B cell (primary cell): ENCODE measurements around the gene CPPED1. TPM values are rescaled to one million over a fixed set of nuclear protein-coding genes. Genes with fewer than 3 reads are reported as not detected.

Source experiments
- ATAC-seq: fragments of 200-7000 bp; cut with Tn5 transposase; one replicate; pipeline ENCODE4 v1.10.0; 2021; ENCODE audit warnings: low read depth, mild to moderate bottlenecking, moderate number of reproducible peaks, moderate library complexity
- CTCF ChIA-PET: fragments of 350-600 bp; sonication (Branson Sonifier 250); formaldehyde crosslinking; loops from one replicate; lab custom pipeline; 2021; ENCODE audit warnings: antibody characterized with exemption, inconsistent platforms; lab: Charles Lee
- POLR2A ChIA-PET: fragments of 350-600 bp; sonication (Branson Sonifier 250); formaldehyde crosslinking; loops from one replicate; lab custom pipeline; 2021; ENCODE audit warnings: antibody characterized with exemption; lab: Charles Lee
- DNase-seq: peaks from one replicate; pipeline ENCODE4 v3.0.0; 2013
- H2AFZ ChIP-seq: 2 replicates; pipeline ENCODE4 v1.6.1; 2012; ENCODE audit warnings: mild to moderate bottlenecking, low read depth, low read length; ENCODE audit not compliant: insufficient read depth, poor library complexity, severe bottlenecking
- H3K27ac ChIP-seq, 2 donors: 1 replicate in 1 of 2; 2 replicates in 1 of 2; pipeline ENCODE4 v1.5.1; 2012 to 2013; ENCODE audit warnings: low read length in 2 of 2, mild to moderate bottlenecking in 2 of 2, moderate library complexity in 1 of 2
- H3K27me3 ChIP-seq, 4 experiments: fragments of 200-600 bp in 1 of 4; sonication (generic) in 1 of 4; replicated peaks in 1 of 4; 1 replicate in 2 of 4; 2 replicates in 2 of 4; pipeline versions ENCODE4 v1.6.1 to v1.7.0; 2013 to 2016; ENCODE audit warnings: low read length in 3 of 4, mild to moderate bottlenecking in 2 of 4, mixed read lengths in 1 of 4, moderate library complexity in 1 of 4; ENCODE audit not compliant: insufficient read depth in 4 of 4, control insufficient read depth in 3 of 4; ENCODE audit errors: control extremely low read depth in 1 of 4
- H3K36me3 ChIP-seq, 2 experiments: replicated peaks in 1 of 2; 1 replicate in 1 of 2; 2 replicates in 1 of 2; pipeline versions ENCODE4 v1.6.1 to v1.7.1; 2013; ENCODE audit warnings: low read length in 1 of 2; ENCODE audit not compliant: insufficient read depth in 2 of 2, control insufficient read depth in 1 of 2; ENCODE audit errors: control extremely low read depth in 1 of 2, extremely low read depth in 1 of 2
- H3K4me1 ChIP-seq, 2 donors: fragments of 200-600 bp in 1 of 2; sonication (generic) in 1 of 2; 1 replicate in 1 of 2; 2 replicates in 1 of 2; pipeline versions ENCODE4 v1.5.1 to v1.6.1; 2013 to 2017; ENCODE audit warnings: low read length in 2 of 2; ENCODE audit not compliant: control insufficient read depth in 2 of 2, insufficient read depth in 2 of 2
- H3K4me2 ChIP-seq: replicated peaks from 2 replicates; pipeline ENCODE3; 2012; ENCODE audit warnings: mild to moderate bottlenecking, low read depth, low read length; ENCODE audit not compliant: poor library complexity, severe bottlenecking
- H3K4me3 ChIP-seq, 5 experiments: fragments of 200-600 bp in 1 of 5; sonication (generic) in 1 of 5; 1 replicate in 3 of 5; 2 replicates in 2 of 5; pipeline versions ENCODE4 v1.5.1 to v1.7.0; 2011 to 2016; ENCODE audit warnings: low read length in 4 of 5, mild to moderate bottlenecking in 4 of 5, low read depth in 2 of 5, control low read depth in 1 of 5, moderate library complexity in 1 of 5; ENCODE audit not compliant: insufficient read depth in 1 of 5; ENCODE audit errors: control extremely low read depth in 1 of 5, extremely low read depth in 1 of 5
- H3K79me2 ChIP-seq: fragments of 200-600 bp; sonication (generic); one replicate; pipeline ENCODE4 v1.6.0; 2016; ENCODE audit warnings: low read length; ENCODE audit not compliant: control insufficient read depth, insufficient read depth
- H3K9ac ChIP-seq: fragments of 200-600 bp; sonication (generic); 2 replicates; pipeline ENCODE4 v1.6.1; 2017; ENCODE audit warnings: mild to moderate bottlenecking, low read length, moderate library complexity
- H3K9me3 ChIP-seq, 3 donors: one replicate each; pipeline versions ENCODE4 v1.6.1 to v1.7.1; 2013; ENCODE audit warnings: low read length in 2 of 3; ENCODE audit not compliant: control insufficient read depth in 2 of 3, insufficient read depth in 1 of 3; ENCODE audit errors: control extremely low read depth in 1 of 3
- H4K20me1 ChIP-seq: 2 replicates; pipeline ENCODE4 v1.6.0; 2012; ENCODE audit warnings: mild to moderate bottlenecking, low read length; ENCODE audit not compliant: insufficient read depth, control insufficient read depth, poor library complexity, severe bottlenecking
- H3K27ac Mint-ChIP-seq: one replicate; pipeline ENCODE4 v1.8.0; 2021; ENCODE audit warnings: mixed read lengths
- H3K27me3 Mint-ChIP-seq: one replicate; pipeline ENCODE4 v1.8.0; 2021; ENCODE audit warnings: mixed read lengths
- H3K4me1 Mint-ChIP-seq: one replicate; pipeline ENCODE4 v1.8.0; 2021; ENCODE audit warnings: mixed read lengths
- H3K4me3 Mint-ChIP-seq: one replicate; pipeline ENCODE4 v1.8.0; 2021; ENCODE audit warnings: mixed read lengths
- H3K9me3 Mint-ChIP-seq: one replicate; pipeline ENCODE4 v1.8.0; 2022; ENCODE audit warnings: mixed read lengths; ENCODE audit not compliant: insufficient read depth
- EZH2 ChIP-seq: IDR thresholded peaks from 2 replicates; pipeline ENCODE4 v1.6.1; 2012; ENCODE audit warnings: borderline replicate concordance, low read depth, mild to moderate bottlenecking, moderate library complexity, low read length; ENCODE audit not compliant: insufficient read depth, poor library complexity, severe bottlenecking
- WGBS: methylation state at CpG from one replicate; pipeline ENCODE4 v1.1.5; 2013; ENCODE audit warnings: missing lambda C conversion rate; ENCODE audit not compliant: insufficient coverage; 5-methylcytosine and 5-hydroxymethylcytosine counted together
- intact Hi-C: fragments of 100-400 bp; cut with micrococcal nuclease; formaldehyde crosslinking; loops from one replicate; pipeline ENCODE4 v1.10.0; 2022
- polyA plus RNA-seq: library from polyadenylated mRNA; depleted of rRNA; stranded (reverse); fragments of >200 nt; gene quantifications from 2 replicates; pipeline ENCODE4 v1.2.3, GENCODE V29; 2012
- total RNA-seq, 2 donors: library from RNA; stranded (reverse); fragments of 120-200 nt in 1 of 2; gene quantifications; 1 replicate in 1 of 2; 2 replicates in 1 of 2; pipeline versions ENCODE4 v1.2.3 to v1.2.4, GENCODE V29; 2013 to 2022
- TF ChIP-seq, protein P1 (sequence below): fragments of 200-600 bp; IDR thresholded peaks from one replicate; pipeline ENCODE4 v1.8.0; 2022; ENCODE audit warnings: antibody characterized with exemption, mild to moderate bottlenecking

The CPPED1 gene
- total and polyA plus RNA-seq, 2 donors (not counting 1 experiment from before 2014, with no cell fraction given): 5.9 to 11.3 TPM

DNA sequence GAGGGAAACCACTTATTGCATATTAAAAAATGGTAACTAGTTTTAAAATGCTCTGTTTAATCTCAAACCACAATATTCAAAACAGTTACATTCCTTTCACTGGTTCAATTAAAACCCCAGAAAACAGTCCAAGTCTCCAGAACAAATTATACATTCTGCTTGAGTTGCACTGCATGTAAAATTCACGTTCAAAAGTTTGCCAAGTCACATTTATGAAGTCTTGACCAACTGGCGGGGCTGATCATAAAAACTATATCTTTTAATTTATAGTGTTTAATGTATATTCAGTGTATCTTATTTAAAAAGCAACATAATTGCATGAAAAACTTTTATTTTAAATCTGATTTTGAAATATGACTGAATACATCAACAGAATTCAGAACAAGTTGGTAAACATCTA lies 25.0 kb downstream of the CPPED1 start:
- Histone ChIP-seq H3K36me3 (peaks cover 2 to 3% of the 10 kb centered on the region in 2 experiments), H3K4me1 (no peaks in the 10 kb centered on the region), H4K20me1 (no peaks in the 10 kb centered on the region), H3K79me2 (no peaks in the 10 kb centered on the region), H3K4me2 (no peak overlapping the region), H3K9me3 (peaks cover 0 to under 1% (median 0%) of the 10 kb centered on the region in 3 donors), H3K27ac (no peak overlapping the region), H2AFZ (no peak overlapping the region), H3K9ac (no peak overlapping the region), H3K27me3 (no peaks in the 10 kb centered on the region), H3K4me3 (no peak overlapping the region)
- H3K4me1 Mint-ChIP-seq: no peaks in the 10 kb centered on the region
- no peak for TF ChIP-seq EZH2
- TF ChIP-seq, protein P1, sequence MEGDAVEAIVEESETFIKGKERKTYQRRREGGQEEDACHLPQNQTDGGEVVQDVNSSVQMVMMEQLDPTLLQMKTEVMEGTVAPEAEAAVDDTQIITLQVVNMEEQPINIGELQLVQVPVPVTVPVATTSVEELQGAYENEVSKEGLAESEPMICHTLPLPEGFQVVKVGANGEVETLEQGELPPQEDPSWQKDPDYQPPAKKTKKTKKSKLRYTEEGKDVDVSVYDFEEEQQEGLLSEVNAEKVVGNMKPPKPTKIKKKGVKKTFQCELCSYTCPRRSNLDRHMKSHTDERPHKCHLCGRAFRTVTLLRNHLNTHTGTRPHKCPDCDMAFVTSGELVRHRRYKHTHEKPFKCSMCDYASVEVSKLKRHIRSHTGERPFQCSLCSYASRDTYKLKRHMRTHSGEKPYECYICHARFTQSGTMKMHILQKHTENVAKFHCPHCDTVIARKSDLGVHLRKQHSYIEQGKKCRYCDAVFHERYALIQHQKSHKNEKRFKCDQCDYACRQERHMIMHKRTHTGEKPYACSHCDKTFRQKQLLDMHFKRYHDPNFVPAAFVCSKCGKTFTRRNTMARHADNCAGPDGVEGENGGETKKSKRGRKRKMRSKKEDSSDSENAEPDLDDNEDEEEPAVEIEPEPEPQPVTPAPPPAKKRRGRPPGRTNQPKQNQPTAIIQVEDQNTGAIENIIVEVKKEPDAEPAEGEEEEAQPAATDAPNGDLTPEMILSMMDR: no peak
- DNase-seq: no peak
- H3K9me3 Mint-ChIP-seq: no peaks in the 10 kb centered on the region
- ATAC-seq: no peak
- CTCF ChIA-PET: no interaction called here
- H3K27ac Mint-ChIP-seq: no peak overlapping the region
- intact Hi-C loops: no loop called here
- POLR2A ChIA-PET: no interaction called here
- H3K4me3 Mint-ChIP-seq: no peak overlapping the region
- H3K27me3 Mint-ChIP-seq: no peaks in the 10 kb centered on the region
- no CpG with 5 or more reads among the region's 2 CpGs for WGBS

DNA sequence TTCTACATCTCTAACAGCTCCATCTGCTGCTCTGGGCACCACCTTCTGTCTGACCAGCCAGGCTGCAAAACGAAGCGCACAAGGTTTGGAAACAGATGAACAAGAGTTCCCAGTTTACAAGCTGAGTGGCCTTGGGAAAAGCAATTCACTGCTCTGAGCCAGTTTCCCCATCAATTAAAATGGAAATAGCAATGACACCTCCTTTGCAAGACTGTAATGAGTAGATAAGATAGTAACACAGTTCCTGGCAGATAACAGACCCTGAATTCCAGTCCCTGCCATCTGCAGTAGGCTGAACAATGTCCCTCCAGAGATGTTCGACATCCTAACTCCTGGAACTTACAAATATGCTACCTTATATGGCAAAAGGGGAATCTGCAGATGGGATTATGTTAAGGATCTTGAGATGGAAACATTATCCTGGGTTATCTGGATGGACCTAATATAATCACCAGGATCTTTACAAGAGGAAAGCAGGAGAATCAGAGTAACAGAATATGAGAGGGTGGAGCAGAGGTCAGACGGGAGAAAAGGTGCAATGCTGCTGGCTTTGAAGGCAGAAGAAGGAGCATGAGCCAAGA lies 27.9 kb downstream of the CPPED1 start:
- Histone ChIP-seq H3K9ac (no peak overlapping the region), H3K27me3 (no peaks in the 10 kb centered on the region), H3K4me2 (no peak overlapping the region), H3K79me2 (no peaks in the 10 kb centered on the region), H3K9me3 (no peaks in the 10 kb centered on the region), H4K20me1 (no peaks in the 10 kb centered on the region), H3K4me1 (no peaks in the 10 kb centered on the region), H2AFZ (no peak overlapping the region), H3K36me3 (peaks cover 3 to 5% of the 10 kb centered on the region in 2 experiments), H3K4me3 (no peak overlapping the region), H3K27ac (no peak overlapping the region)
- TF ChIP-seq, protein P1: no peak
- no peak for TF ChIP-seq EZH2
- no peaks in the 10 kb centered on the region for H3K9me3 Mint-ChIP-seq
- ChIA-PET POLR2A (no interaction called here), CTCF (no interaction called here)
- H3K27ac Mint-ChIP-seq: no peak overlapping the region
- ATAC-seq (no peak), DNase-seq (no peak)
- no peak overlapping the region for H3K4me3 Mint-ChIP-seq
- no peaks in the 10 kb centered on the region for H3K27me3 Mint-ChIP-seq
- no peaks in the 10 kb centered on the region for H3K4me1 Mint-ChIP-seq
- 100% methylated on average over 3 of the region's 4 CpGs for WGBS
- intact Hi-C loops: no loop called here
